Tibial nerve (tissue), 4 donors: ENCODE results near the gene PTPRD. TPM values are rescaled to one million over a fixed set of nuclear protein-coding genes. Genes with fewer than 3 reads are reported as not detected.

ENCODE experiments used
- DNase-seq, 2 donors: peaks; one replicate each; pipeline ENCODE4 v3.0.0-alpha.2; 2019; ENCODE audit warnings: low spot score in 2 of 2
- H3K27ac ChIP-seq, 4 donors: fragments of 200-600 bp; sonication (generic) in 3 of 4; one replicate each; pipeline ENCODE4 v1.5.1; 2017 to 2019; ENCODE audit warnings: mild to moderate bottlenecking in 1 of 4
- H3K27me3 ChIP-seq, 2 donors: fragments of 200-600 bp; sonication (generic) in 1 of 2; one replicate each; pipeline versions ENCODE4 v1.5.1 to v1.6.0; 2017 to 2019
- H3K36me3 ChIP-seq, 3 donors: fragments of 200-600 bp; sonication (generic); one replicate each; pipeline ENCODE4 v1.5.1; 2018 to 2019
- H3K4me1 ChIP-seq, 4 donors: fragments of 200-600 bp; sonication (generic) in 3 of 4; one replicate each; pipeline ENCODE4 v1.5.1; 2017 to 2019
- H3K4me3 ChIP-seq, 4 donors: fragments of 200-600 bp; sonication (generic) in 3 of 4; one replicate each; pipeline ENCODE4 v1.5.1; 2017 to 2019; ENCODE audit warnings: mild to moderate bottlenecking in 1 of 4, moderate library complexity in 1 of 4
- H3K9me3 ChIP-seq, 4 donors: fragments of 200-600 bp; sonication (generic) in 3 of 4; one replicate each; pipeline ENCODE4 v1.5.1; 2017 to 2019
- EP300 ChIP-seq, 2 donors: sonication (generic); formaldehyde crosslinking; IDR thresholded peaks; one replicate each; pipeline ENCODE4 v1.6.1; 2017; ENCODE audit warnings: antibody characterized with exemption in 2 of 2, mild to moderate bottlenecking in 1 of 2
- POLR2A ChIP-seq, 2 donors: fragments of 450-650 bp; IDR thresholded peaks; one replicate each; pipeline ENCODE4 v1.6.1; 2017; ENCODE audit warnings: antibody characterized with exemption in 2 of 2, mild to moderate bottlenecking in 2 of 2, moderate library complexity in 2 of 2
- WGBS, 2 donors: methylation state at CpG; one replicate each; pipeline ENCODE4 v1.1.5; 2018; 5-methylcytosine and 5-hydroxymethylcytosine counted together
- total RNA-seq, 4 donors: library from RNA; depleted of rRNA; stranded (reverse); fragments of >200 nt; gene quantifications; one replicate each; pipeline ENCODE4 v1.1.0, GENCODE V29; 2016
- TF ChIP-seq, protein P1 (sequence below), 5 experiments: fragments of 200-600 bp in 3 of 5; fragments of 450-650 bp in 2 of 5; sonication (generic) in 3 of 5; IDR thresholded peaks; one replicate each; pipeline ENCODE4 v1.5.1; 2016 to 2019; ENCODE audit warnings: antibody characterized with exemption in 5 of 5, mild to moderate bottlenecking in 3 of 5, moderate library complexity in 2 of 5

PTPRD gene
- total RNA-seq, 4 donors from 2014 or later = 1.7 to 13.2 (median 5.1) TPM

DNA sequence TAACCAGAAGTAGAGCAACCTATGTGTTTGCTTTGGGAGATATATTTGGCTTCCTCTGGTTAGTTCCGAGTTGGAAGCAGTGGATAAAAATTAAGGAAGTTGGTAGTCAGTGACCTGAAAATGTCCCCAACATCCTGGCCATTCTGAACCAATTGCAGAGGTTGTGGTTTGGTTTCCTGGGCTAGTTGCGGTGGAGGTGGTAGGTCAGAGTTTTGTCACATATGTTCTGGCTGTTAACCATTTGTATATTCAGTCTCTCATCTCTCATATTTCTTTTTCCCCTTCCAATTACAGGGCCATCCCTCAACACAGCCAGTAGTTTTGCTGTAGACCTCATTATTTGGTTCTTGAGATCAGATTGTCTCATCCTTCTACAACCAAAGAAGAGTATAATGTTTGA is 1026.9 kb downstream of the PTPRD start:
- Histone ChIP-seq H3K4me1 (no peaks in the 10 kb centered on the region), H3K4me3 (no peak overlapping the region), H3K9me3 (no peaks in the 10 kb centered on the region), H3K27ac (no peak overlapping the region), H3K27me3 (no peaks in the 10 kb centered on the region), H3K36me3 (no peaks in the 10 kb centered on the region)
- no peak for TF ChIP-seq POLR2A (IDR thresholded peaks at IDR 0.05)
- WGBS, 2 donors = 67 to 75% methylated on average over 2 of the region's 2 CpGs
- no peak for DNase-seq

DNA sequence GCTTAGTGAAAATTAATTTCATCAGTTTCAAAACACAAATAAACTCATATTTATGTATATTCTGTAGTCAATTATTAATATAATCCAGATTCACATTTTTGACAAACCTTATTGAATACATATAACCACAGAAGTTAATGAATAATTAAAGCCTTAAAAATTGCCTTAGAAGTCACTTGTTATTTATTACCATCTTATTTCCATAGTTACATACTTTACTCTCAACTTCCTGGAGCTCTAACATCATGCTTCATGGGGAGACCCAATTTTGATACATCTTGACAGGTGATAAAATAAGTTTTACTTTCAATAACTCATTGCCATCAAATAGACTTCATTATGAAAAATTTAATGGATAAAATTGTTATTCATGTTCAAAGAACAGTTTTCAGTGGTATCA is 1038.7 kb downstream of the PTPRD start:
- Histone ChIP-seq H3K36me3 (no peaks in the 10 kb centered on the region), H3K27me3 (no peaks in the 10 kb centered on the region), H3K4me3 (no peak overlapping the region), H3K9me3 (no peaks in the 10 kb centered on the region), H3K27ac (no peak overlapping the region), H3K4me1 (no peaks in the 10 kb centered on the region)
- no peak for DNase-seq
- TF ChIP-seq, protein P1, sequence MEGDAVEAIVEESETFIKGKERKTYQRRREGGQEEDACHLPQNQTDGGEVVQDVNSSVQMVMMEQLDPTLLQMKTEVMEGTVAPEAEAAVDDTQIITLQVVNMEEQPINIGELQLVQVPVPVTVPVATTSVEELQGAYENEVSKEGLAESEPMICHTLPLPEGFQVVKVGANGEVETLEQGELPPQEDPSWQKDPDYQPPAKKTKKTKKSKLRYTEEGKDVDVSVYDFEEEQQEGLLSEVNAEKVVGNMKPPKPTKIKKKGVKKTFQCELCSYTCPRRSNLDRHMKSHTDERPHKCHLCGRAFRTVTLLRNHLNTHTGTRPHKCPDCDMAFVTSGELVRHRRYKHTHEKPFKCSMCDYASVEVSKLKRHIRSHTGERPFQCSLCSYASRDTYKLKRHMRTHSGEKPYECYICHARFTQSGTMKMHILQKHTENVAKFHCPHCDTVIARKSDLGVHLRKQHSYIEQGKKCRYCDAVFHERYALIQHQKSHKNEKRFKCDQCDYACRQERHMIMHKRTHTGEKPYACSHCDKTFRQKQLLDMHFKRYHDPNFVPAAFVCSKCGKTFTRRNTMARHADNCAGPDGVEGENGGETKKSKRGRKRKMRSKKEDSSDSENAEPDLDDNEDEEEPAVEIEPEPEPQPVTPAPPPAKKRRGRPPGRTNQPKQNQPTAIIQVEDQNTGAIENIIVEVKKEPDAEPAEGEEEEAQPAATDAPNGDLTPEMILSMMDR (IDR thresholded peaks at IDR 0.05) = no peak
- TF ChIP-seq POLR2A (IDR thresholded peaks at IDR 0.05) (no peak), EP300 (IDR thresholded peaks at IDR 0.05) (no peak)

DNA sequence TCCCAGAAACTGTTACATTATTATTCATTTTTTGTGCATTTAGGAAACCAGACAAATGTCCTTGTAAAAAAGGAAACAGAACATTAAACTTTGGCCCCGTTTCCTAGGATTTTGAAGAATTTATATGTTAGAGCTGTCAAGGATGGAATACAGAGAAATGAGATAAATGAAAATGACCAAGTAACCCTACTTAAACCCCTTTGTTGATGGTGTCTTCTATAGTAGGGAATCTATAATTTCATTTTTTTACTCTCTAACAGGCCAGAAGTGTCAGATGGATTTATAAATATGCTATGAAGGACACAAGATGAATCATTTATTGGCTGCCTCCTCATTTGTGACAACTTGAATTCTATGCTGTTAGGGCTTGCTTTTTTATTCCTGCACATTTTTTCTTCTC is 1047.1 kb downstream of the PTPRD start:
- Histone ChIP-seq H3K36me3 (no peaks in the 10 kb centered on the region), H3K27ac (no peak overlapping the region), H3K4me3 (no peak overlapping the region), H3K9me3 (no peaks in the 10 kb centered on the region), H3K27me3 (no peaks in the 10 kb centered on the region), H3K4me1 (no peaks in the 10 kb centered on the region)
- WGBS, 2 donors = 40 to 41% methylated on average over 1 of the region's 1 CpG
- no peak for DNase-seq
- no peak for TF ChIP-seq POLR2A (IDR thresholded peaks at IDR 0.05)
- TF ChIP-seq, protein P1 (IDR thresholded peaks at IDR 0.05) = no peak
- no peak for TF ChIP-seq EP300 (IDR thresholded peaks at IDR 0.05)

DNA sequence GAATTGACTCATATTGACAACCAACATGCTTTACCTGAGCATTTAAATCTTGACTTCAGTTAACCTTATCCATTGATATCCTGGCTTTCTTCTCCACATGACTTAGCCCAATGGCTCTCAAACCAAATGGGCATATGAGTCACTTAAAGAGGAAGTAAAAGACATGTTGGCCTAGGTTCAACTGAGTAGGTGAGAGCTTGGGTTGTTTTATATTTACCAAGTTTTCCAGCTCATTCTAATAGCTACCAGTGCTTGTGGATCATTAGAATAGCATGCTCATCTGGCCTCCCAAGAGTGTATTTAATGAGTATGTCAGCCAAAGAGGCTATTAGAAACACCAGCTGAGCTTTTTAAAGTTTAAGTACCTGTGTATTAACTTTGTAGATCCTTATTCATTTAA is 1049.0 kb downstream of the PTPRD start:
- Histone ChIP-seq H3K27me3 (no peaks in the 10 kb centered on the region), H3K4me1 (no peaks in the 10 kb centered on the region), H3K4me3 (no peak overlapping the region), H3K9me3 (no peaks in the 10 kb centered on the region), H3K36me3 (no peaks in the 10 kb centered on the region), H3K27ac (no peak overlapping the region)
- TF ChIP-seq POLR2A (IDR thresholded peaks at IDR 0.05) (no peak), EP300 (IDR thresholded peaks at IDR 0.05) (no peak)
- TF ChIP-seq, protein P1 (IDR thresholded peaks at IDR 0.05) = no peak
- no peak for DNase-seq

DNA sequence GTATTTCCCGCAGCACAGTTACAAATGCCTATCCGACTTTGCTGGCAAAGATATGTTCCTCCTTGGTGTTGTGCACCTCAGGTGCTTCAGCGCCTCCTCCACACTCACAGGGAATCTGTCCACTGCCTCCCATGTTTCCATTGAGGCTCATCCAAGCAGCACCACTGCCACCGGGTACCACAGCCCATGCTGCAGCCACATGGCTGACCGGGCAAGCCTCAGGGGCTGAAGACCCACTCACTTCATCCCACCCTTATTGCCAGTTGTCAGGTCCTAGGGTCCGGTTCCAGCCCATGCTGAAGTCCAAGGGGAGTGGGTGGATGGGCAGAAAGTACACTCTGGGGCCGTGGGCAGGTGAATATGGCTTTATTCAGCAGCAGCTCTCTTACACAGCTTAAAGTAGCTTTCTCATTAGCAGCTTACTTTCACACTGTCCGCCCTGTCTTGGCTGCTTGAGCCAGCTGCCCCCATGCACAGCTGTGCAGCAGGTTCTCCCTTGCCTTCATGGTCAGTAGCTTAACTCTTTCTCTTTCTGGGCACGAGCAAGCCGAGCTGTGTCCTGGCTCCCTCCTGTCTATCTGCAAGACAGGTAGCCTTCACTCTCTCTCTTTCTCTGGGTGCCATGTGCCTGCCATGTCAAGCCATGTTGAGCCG is 1052.3 kb downstream of the PTPRD start:
- Histone ChIP-seq H3K9me3 (no peaks in the 10 kb centered on the region), H3K4me1 (no peaks in the 10 kb centered on the region), H3K36me3 (no peaks in the 10 kb centered on the region), H3K27me3 (no peaks in the 10 kb centered on the region), H3K27ac (no peak overlapping the region), H3K4me3 (no peak overlapping the region)
- 83 to 84% methylated on average over 11 of the region's 11 CpGs for WGBS, 2 donors
- no peak for DNase-seq
- TF ChIP-seq POLR2A (IDR thresholded peaks at IDR 0.05) (no peak), EP300 (IDR thresholded peaks at IDR 0.05) (no peak)
- TF ChIP-seq, protein P1 (IDR thresholded peaks at IDR 0.05) = no peak

DNA sequence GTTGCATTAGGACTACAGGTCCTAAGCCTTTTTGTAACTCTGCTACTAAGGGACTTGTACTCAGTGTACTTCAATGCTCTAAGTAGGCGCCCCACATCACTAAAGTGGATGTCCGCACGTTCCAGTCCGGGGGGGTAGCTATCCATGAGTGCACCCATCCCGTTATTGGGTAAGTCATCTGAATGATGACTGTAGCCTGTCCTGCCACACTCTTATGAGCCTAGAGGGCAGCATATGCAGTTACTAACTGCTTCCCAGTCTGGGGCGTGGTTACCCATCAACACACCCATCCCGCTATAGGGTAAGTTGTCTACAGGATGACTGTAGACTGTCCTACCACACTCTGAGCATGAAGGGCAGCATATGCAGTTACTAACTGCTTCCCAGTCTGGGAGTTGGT is 1053.9 kb downstream of the PTPRD start:
- H3K36me3 ChIP-seq = no peaks in the 10 kb centered on the region
- TF ChIP-seq, protein P1 (IDR thresholded peaks at IDR 0.05) = no peak
- TF ChIP-seq EP300 (IDR thresholded peaks at IDR 0.05) (no peak), POLR2A (IDR thresholded peaks at IDR 0.05) (no peak)
- H3K9me3 ChIP-seq = no peaks in the 10 kb centered on the region
- no peaks in the 10 kb centered on the region for H3K4me1 ChIP-seq
- H3K27ac ChIP-seq = no peak overlapping the region
- WGBS, 2 donors = 97 to 98% methylated on average over 6 to 7 of the region's 7 CpGs
- H3K27me3 ChIP-seq = no peaks in the 10 kb centered on the region
- H3K4me3 ChIP-seq = no peak overlapping the region
- no peak for DNase-seq
